T-helper 2 cell treated with Interferon-gamma antibody and Interleukin-4, amounts not matched to agents 100 ng/mL and 5 ng/mL, for 36 hours (primary cell): ENCODE data around the gene DCANP1. TPM values are rescaled to one million over a fixed set of nuclear protein-coding genes. Genes with fewer than 3 reads are reported as not detected.

Source experiments
- intact Hi-C: fragments of 100-400 bp; cut with micrococcal nuclease; formaldehyde crosslinking; loops from one replicate; pipeline ENCODE4 v1.15.1; 2023
- total RNA-seq: library from RNA; stranded (reverse); gene quantifications from 2 replicates; pipeline ENCODE4 v1.2.3, GENCODE V29; 2022

Gene DCANP1
- total RNA-seq, 1 donor from 2014 or later = not detected

DNA sequence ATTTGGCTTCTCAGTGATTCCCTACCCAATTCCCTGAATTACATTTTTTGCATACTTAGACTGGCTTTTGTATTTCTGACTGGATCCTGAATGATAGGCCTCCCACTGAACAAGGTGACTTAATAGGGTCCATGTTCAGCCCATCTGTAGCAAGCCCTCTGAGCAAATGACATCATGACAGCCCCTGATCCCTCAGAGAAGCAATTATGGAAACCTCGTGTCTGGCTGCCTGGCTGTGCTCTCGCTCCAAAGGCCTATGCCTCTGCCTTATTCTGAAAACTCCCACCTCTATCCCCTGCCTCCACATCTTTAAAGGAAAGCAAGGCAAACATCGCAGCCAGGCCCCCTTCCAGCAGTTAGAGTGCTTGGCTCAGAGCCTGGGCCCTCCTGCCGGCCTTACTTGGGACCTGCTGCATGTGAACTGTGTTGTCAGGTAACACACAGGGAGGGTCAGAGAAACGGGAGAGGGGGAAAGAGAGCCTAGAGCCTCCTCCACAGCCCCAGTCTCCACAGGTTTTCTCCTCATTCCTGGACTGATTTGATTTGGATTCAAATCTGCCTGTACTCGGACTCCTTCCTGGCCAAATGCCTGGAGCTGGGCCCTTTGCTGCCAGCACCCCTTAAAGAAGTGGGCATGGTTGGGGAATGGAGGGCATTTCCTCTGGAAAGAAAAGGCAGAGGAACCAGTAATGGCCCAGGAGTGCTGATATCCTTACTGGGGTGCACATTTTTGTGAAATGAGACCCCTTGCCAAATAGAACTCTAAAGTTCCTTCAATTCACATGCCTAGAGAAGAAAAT lies 3.8 kb downstream of the DCANP1 start:
- intact Hi-C loops = no loop called here

DNA sequence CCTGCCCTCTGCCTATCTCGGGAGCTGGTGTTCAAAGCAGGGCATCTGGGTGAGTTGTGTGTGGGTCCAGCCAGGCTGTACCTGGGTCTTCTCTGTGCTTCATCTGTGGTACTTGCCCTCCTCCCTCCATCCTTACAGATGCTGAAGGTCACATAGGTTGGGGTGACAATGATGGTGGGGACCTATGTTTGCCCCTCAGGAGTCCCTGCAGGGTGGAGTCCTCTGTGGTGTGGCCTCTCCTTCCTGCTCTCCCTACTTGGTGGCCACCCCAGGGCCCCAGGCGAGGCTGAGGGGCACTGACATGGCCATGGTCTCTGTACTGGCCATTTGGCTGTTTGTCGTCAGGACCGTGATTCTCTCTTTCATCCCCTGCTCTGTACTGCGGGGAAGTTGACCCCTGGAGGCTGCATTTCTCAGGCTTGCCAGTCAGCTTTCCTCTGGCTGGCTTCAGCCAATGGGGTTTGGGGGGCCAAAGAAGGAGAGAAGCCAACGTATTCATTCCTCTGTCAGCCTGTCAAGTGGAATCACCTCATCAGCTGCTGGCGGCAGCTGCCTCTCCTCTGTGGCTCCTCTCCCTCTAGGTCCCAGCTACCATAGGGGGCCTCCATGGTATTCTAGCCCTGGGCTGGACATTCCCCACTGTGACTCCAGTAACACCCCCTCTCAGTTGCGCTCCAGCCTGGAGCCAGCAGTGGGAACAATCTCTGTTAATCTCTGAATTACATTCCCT lies 4.6 kb downstream of the DCANP1 start:
- intact Hi-C loops = no loop called here

DNA sequence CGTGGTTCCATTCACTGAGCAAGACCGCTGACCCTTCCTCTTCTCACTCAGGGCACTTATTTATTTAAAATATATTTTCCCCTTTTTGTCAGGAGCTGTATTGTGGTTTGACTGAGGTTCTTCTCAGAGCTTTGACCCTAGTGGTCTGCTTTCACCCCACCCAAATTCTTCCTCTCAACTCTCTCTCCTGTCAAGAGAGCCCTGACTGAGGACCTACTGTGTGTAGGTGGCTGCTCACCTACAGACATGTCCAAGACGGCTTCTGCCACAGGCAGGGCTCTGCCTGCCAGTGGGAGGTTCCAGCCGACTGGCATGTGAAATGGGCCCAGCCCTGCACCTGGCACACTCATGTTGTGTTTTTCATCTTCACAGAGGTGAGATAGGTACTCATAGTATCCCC lies 5.2 kb downstream of the DCANP1 start:
- intact Hi-C loops = no loop called here

DNA sequence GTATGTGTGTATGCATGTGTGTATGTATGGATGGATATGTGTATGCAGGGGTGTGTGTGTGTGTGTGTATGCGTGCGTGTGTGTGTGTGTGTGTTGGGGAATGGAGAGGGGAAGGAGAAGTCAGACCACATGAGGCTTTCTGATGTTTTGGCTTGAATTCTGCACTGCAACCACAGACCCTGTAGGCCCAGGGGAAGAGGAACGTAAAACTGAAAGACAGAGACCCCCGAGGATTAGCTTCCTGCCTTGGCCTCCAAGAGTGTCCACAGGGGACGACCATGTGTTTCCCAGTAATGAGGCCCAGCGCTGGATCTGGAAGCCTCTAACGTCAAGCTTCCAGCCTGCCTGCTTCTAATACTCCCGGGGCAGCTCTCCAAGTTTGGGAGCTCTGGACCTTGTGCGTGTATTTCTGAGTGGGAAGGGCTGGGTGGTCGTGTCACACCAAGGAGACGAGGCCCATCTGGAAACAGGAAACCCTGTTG lies 5.8 kb downstream of the DCANP1 start:
- intact Hi-C loops = no loop called here

DNA sequence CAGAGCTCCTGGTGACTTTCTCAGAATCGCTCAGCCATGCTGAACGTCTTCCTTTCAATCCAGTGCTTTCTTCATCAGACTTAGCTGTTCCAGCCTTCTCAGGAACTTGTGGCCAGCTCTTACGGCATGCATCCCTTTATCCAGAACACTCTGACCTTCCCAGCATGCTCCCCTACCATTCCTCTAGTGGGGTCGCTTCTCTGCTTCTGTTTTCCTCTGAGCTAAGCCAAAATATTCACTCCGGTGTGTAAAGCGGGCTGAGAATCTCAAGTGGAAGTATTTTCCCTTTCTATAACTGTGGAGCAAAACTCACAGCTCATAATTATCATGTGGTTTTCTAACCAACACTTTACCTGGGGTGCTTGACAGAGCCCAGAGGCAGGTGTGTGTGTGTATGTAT lies 6.2 kb downstream of the DCANP1 start:
- intact Hi-C loops = no loop called here

DNA sequence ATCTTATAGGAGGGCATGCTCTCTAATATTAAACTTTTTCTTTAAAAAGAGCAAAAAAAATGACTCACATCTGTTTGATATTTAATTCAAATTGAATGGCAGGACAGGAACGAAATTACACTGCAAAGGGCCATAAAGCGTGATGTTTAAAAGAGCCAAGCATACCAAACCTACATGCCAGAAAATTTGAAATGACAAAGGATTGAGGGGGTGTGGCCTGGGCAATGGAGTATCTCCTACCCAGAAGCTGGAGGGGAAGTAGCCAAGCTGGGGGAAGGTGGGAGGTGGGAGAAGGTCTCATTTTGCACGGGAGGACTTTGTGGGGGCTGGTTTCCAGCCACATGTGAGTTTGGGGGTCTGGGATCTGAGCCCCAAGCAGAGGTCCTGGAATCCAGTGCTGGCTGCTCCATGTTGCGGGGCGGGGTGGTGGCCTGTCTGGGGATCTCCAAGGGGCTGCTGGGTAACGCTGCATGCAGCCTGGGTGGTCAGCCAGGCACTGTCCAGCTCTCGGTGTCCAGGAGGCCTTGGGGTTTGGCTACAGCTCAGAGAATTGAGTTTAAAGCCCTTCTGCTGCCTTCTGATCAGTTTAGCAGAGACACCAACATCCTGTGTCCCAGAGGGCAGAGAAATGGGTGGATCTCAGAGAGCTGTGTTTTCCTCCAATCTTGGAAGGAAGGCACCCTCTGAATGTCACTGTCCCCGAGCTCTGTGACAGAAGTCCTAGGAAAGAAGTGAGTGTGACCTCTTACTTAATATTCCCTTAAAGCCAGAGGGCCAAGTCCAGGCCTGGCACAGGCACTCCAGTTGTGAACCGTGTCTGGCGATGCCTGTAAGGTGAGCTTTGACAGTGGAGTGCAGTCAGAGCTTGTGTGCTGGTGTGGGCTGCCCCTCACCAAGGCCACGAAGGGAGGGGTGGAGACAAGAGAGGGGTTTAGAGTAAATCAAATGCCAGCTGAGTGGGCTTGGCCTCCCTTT lies 7.6 kb downstream of the DCANP1 start:
- intact Hi-C loops = no loop called here

DNA sequence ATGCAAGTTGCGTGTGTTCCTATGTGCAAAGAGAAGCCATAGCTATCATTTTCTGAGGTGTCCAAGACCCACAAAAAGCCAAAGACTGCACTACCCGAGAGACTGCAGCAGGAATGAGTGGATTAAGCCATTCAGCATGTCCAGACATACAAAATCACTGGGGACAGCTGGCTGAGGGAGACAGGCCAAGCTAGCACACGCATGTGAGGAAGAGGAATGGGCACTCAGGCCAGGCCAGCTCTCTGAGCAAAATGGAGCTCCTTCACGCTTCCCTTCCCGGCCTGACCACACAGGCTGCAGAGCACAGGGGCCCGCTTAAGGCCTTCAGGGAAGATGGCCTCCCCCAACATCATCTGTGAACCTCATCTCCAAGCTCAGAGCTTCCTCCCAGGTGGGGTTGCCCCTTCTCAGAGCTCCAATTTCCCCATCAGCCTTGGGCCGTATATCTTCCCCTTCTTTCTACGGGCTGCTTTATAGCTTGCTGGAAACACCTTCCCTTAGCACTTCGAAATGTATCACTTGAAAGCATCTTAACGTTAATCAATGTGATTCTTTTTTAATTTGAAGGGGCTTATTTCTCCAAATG lies 8.4 kb downstream of the DCANP1 start:
- intact Hi-C loops = no loop called here

DNA sequence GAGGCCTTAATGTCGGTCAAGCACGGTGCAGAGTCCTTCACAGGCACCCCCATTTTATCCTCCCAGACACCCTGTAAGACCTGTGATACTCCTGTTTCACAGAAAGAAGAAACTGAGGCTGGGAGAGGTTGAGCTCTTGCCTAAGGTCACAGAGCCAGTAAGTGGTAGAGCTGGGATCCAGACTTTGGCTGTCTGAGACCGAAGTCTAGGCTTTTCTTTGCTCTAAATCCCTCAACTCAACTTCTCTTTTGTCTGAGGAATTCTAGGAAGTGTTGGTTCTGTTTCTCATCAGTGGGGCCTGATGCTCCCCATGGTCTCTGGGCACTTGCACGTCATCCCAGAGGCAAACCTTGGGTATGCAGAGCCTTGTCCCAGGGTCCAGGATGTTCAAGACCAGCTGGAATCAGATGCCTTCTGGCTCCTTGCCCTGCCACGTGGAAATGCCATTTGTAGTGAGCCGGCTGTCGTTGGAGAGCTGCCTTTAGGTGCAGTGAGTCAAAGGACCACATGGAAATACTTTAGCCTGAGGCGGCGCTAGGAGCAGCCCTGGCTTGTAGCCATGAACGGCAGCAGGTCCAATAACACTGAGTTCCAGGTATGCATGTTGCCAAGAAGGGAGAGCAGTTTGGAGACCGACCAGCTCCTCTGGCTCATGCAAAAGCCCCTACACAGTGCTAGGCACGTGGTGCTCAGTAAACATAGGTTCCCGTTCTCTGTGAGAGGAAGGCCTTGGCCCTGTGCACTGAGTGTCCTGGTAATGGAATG lies 9.2 kb downstream of the DCANP1 start:
- intact Hi-C loops = no loop called here

DNA sequence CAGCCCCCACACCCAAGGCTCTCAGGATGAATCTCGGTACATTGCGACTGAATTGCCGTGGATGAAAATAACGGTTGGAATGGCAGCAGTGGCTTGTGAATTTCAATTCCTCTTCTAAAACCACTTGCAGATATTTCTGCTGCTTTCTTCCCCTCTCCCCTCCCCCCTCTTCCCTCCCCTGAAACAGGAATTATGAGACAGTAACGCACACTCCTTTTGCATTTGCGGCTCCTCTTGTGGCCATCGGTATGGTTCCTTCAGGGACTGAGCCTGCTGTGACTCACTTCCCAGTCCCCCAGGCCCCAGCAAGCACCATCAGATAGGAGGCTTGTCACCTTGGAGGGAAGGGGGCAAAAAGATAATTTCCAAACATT lies 9.7 kb downstream of the DCANP1 start:
- intact Hi-C loops = no loop called here

DNA sequence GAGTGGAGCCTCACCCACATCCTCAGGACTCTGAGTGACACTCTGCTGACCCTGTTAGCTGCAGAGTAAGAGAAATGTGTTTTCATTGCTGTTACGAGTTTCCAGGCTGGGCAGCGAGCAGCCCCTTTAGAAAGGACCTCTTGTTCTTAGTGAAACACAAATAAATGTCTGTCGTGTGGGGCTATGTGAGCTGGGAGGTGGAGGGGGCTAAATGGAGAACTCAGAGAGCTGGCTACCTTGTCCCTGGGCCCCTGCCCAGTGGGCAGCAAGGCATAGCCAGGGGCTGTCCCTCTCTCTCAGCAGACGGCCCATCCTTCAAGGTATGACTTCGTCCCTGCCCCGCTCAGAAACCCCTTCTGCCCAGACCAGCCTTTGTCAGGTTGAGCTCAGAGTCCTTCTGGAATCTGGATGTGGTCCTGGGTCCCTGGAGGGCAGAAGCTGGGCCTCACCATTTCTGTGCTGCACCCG lies 10.2 kb downstream of the DCANP1 start:
- intact Hi-C loops = no loop called here

DNA sequence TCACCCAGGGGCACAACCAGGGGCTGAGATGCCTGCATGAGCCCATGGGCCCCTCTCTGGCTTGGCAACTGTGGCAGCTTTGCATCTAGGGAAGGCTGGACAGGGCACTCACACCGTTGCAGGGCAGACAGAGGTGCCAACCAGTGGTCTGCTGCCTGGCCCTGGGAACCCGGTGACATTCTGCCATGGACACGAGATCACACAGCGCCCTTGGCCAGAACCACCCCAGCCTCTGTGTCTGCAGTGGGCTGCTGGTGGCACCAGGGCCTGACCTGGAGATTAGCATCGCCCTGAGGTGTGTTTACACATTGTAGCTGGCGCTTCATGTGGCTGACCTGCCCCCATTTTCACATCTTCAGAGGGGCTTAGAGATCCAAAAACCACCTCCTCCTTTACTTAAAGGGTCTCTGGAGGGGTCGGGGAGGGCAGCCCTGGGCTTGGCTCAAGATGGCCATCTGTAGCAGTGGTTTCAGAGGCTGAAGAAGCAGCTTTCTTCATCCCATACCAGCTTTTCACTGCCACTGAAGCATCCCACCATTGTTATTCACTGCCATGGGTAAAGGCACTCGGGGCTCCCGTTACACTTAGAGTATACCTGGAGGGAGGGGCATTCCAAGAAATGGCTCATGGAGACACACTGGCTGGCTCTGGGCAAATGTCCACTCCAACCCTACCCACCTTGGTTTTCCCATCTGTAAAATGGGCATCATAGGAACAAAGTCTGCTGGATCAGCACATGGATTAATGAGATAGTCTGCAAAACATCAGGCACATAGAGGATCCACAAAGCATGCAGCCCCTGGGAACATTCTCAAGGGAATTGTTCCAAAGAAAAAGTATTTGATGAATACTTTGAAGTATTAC lies 11.4 kb downstream of the DCANP1 start:
- intact Hi-C loops = no loop called here

DNA sequence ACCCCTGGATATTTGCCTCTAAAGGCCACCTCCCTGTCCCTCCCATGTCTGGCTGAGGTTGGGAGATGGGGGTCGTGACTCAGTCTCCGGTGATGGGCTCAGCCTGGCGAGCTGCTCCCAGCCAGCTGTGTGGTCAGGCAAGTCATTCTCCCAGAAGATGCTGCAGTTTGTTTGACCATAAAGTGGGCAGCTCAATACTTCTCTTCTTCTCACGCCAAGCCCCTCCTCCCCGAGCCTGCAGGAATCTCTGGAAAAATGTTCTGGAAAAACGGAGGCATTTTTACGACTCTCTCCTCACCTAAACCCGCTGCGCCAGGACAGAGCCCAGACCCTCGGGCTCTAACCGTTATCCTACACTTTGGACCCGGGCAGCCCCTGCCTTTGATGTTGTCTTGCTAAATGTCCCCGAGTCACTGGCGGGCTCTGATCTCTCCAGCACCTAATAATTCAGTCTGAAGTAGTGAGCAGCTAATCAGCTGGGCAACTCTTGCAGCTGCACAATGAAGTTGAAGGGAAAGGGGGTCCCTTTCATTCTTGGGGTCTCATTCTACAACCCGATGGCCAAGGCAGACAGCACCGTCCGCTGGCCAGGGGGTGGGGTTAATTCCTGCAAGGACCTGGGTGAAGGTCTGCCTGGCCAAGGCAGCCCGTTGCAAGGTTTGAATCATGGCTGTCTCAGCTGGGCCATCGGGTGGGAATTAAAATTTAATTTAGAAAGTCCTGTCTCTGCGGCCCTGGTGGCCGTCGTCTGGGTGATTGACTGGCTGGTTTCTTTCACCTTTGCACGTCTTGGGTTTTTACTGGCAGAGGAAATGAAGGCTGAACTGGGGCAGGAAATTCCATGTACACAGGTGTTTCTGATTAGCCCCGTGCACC lies 12.3 kb downstream of the DCANP1 start:
- intact Hi-C loops = no loop called here

DNA sequence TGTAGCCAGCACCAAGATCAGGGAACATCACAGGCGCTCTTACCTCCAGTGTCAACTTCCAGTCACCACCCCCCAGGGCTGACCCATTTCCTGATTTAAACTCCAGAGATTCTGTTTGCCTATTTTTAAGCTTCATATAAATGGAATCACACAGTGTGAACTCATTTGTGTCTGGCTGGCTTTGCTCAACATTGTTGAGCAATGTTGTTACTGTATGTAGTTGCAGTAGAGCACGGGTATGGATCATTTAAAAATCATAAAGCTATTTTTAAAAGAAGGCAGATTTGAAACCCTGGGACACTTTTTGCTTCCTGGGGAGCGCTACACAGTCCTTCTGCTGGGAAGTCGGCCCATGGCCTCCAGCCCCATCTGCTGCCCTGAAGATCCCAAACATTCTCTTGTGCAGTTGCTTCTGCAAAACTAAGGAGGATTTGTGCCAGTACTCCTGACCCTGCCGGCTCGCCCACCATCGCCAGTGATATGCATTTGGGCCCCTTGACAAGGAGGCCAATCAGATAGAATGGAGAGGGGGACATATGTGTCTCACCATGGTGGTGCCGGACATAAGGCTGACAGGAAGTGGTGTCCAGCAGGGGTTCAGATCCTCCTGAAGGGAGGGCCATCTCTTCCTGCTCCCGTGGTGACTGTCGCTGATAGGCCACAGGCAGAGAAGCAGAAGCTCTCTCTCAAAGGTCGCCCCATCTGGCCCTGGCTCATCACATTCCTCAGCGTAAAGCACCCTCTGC lies 13.3 kb downstream of the DCANP1 start:
- intact Hi-C loops = no loop called here

DNA sequence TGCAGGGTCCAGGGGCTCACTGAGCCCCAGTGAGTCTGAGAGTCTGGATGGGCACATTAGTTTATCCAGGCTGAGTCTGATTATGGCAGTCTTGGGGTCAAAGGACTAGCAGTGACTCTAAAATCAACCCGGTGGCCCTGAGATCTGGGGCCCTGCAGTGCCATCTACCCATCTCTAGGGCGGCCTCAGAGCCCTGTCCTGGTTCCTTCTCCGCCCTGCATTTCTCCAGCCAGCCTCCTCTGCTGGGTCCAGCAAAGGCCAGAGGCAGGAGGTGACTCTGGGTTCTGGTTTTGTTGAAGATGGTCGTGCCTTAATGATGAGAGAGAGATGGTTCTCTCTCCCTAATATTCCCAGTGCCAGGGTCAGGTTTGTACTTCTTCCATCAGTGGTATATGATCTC lies 15.0 kb downstream of the DCANP1 start:
- intact Hi-C loops = no loop called here

DNA sequence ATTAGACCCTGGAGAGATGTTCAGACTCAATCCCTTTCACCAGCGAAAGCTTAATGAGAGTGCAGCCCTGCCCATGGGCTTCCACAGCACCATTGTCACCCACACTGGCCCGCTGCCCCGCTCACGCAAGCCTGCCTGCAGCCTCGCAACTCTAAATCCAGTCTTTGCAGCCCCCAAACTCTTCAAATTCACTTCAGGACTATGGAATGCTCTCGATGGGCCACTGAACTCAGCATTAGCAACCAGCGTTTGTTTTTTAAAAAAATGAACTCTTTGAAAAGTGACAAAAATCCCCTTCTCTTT lies 17.1 kb downstream of the DCANP1 start:
- intact Hi-C loops = no loop called here

DNA sequence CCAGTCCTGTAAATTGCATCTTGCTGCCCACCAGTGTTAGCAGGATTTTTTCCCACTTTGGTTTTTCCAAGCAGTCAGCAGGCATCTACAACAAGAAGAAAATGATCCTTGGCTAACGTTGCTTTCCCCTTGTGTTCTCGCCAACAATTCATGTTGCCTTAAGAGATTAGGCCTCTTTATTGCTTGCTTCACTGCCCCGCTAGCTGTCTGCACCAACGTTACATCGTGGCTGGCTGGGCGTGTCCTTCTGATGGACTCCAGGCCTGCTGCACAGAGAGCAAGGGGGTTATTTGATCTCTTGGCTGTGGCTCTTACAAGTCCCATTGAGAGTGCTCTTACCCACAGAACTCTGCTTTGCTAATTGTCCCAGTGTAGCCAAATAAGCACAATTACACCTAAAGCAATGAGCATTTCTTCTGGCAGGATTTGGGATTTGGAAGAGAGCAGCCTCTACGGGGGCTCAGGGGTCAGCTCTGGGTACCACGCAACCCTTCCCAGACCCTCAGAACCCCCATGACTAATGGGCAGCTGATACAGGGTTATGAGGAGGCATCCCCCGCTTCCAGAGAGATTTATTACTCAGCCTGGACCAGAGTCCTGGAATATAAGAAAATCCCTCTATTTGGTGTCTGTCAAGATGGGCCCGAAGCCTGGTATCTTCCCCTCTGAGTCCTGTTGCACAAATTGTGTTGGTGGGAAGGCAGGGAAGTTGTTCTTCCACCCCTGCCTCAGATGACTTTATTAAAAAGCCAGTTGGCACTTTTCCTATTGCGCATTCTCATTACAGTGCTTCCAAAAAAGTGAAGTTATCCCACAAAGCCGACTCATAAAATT lies 17.6 kb downstream of the DCANP1 start:
- intact Hi-C loops = no loop called here

DNA sequence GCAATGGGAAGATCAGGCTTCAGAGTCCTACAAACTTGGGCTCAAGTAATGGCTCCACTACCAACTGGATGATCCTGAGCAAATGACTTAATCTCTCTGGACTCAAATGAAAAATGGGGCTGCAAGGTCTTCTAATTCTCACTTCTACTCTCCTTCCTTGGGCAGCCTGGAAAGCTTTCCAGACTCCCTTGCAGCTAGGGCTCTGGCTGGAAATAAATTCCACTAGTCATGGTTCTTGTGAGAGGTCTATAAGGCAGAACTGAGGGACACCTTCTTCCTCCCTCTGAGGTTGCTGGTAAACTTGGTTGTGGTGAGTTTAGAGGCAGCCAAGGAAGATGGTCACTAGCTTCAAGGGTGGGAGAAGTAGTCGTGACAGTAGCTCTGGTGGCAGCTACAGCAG lies 18.6 kb downstream of the DCANP1 start:
- intact Hi-C loops = no loop called here
